Cardiac fibroblast (primary cell): Measurements from ENCODE around the gene SLC8A1.

Source experiments
- DNase-seq, 2 donors: peaks; one replicate each; pipeline versions ENCODE4 v3.0.0 to v3.0.0-alpha.2; 2010; ENCODE audit warnings: low read depth in 2 of 2
- H3K4me3 ChIP-seq, 2 donors: replicated peaks in 1 of 2; 1 replicate in 1 of 2; 2 replicates in 1 of 2; pipeline ENCODE4 v1.5.1; 2011; ENCODE audit warnings: low read depth in 2 of 2, low read length in 2 of 2, mild to moderate bottlenecking in 2 of 2, moderate library complexity in 1 of 2
- TF ChIP-seq, protein P1 (sequence below): IDR thresholded peaks from one replicate; pipeline ENCODE4 v1.5.1; 2011; ENCODE audit warnings: low read depth, mild to moderate bottlenecking, low read length, inconsistent platforms

SLC8A1 gene

DNA sequence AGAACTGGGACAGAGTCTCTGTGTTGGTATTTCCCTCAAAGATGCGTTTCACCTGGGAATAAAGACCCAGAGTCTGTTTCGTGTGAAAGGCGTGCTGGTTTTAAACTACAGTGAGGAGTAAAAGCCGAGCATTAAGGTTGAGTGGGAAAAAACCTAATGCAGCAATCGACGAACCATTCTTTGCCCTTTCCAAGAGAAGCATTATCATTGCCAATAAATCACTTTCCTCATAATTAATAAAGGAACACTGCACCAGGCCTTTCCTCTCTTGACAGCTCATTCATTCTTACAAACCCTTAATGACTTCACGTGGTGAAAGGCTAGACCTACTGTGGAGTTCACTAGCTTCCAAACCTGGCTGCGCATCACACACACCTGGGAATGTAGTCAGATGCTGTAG lies 896 bp upstream of the SLC8A1 start:
- DNase-seq: no peak
- no peak overlapping the region for H3K4me3 ChIP-seq

DNA sequence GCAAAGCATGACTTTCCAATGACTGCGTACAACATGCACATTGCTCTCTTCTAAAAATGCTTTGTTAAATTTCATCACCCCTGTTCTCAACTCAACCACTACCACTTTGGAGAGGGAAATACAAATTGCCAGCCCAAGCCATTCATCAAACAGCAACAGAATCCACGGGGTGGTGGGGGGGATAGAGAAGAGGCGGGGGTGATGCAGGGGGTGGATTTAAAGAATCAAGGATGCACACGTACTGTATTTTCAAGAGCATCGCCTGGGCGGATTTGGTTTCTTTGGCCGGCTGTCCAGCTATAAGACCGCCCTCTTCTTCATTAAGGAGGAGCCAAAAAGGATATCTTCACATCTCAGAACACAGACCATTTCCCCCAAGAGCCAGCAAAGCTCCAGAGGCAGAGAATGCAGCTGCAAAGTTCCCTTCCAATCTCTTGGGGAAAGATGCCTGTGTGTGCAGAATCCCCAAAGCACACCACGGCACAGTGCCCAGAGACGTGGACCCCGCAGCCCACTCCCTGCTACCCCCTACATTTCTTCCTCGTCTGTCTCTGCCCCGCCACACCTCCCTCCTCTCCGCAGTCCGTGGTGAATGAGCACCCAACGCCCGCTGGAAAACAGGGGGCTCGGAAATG lies 977 bp downstream of the SLC8A1 start:
- H3K4me3 ChIP-seq: peak overlapping the region; percentile 66 to 71
- TF ChIP-seq, protein P1, sequence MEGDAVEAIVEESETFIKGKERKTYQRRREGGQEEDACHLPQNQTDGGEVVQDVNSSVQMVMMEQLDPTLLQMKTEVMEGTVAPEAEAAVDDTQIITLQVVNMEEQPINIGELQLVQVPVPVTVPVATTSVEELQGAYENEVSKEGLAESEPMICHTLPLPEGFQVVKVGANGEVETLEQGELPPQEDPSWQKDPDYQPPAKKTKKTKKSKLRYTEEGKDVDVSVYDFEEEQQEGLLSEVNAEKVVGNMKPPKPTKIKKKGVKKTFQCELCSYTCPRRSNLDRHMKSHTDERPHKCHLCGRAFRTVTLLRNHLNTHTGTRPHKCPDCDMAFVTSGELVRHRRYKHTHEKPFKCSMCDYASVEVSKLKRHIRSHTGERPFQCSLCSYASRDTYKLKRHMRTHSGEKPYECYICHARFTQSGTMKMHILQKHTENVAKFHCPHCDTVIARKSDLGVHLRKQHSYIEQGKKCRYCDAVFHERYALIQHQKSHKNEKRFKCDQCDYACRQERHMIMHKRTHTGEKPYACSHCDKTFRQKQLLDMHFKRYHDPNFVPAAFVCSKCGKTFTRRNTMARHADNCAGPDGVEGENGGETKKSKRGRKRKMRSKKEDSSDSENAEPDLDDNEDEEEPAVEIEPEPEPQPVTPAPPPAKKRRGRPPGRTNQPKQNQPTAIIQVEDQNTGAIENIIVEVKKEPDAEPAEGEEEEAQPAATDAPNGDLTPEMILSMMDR: no peak
- peak; percentile 58 to 76 for DNase-seq

More for the DNA sequence above, 896 bp upstream of the SLC8A1 start:
- TF ChIP-seq, protein P1: no peak

DNA sequence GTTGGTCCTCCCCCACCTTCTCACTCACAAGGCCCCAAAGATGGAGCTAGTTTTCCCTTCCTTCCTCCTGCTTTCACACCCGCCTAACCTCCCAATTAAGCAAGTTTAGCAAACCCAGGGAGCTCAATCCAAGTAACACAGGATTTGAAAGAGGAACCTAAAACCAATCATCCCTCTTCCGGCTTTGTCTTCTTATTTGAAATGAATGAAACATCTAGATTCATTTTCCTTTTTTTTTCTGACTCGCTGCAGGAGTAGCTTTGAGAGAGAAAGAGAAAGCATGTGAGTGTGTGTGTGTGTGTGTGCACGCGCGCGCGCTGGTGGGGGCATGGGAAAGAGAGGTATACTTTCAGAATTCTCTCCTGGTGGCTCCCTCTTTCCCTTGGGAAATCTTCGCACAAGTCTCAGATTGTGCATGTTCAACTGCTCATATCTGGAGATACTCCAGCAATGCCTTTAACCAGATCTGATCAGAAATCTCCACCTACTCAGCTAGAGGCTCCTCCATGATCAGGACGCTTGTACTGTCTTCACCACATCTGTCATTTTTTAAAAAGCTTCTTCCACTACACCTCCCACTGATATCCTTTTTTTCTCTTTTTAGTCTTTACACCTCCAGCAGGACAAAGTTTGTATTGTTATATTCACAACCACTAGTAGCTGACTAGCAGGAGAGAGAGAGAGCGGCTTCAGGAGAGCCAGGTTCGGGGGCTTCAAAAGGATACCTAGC lies 1.7 kb downstream of the SLC8A1 start:
- peak overlapping the region; percentile 66 to 71 for H3K4me3 ChIP-seq
- TF ChIP-seq, protein P1: no peak
- DNase-seq: peak; percentile 55 to 62

DNA sequence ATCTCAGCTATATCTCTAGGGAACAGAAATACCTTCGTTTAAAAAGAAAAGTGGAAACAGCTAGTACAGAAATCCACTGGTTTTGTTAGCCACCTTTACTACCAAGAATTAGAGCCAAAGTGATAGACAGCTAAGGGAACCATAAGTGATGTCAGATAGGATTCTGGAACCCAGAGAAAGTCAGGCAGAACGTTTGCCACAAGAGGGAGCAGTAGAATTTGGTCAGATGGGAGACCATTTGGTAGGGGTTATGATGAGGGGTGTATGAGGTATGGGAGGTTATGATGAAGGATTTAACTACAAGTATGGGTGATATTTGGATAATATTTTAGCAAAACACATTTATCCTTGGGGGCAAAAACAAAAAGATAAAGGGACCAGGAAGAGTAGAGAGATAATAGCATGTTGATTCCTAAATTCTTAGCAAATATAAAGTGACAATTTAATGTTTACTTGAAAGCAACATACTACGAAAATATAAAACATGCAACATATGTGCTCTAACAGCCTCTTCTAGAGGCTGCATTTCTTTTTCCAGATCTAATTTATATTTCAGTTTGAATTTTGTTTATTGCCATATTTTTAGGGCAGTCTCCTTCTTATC lies 3.3 kb downstream of the SLC8A1 start:
- TF ChIP-seq, protein P1: peak; percentile 58
- DNase-seq: peak; percentile 50 to 65
- H3K4me3 ChIP-seq: no peak overlapping the region

DNA sequence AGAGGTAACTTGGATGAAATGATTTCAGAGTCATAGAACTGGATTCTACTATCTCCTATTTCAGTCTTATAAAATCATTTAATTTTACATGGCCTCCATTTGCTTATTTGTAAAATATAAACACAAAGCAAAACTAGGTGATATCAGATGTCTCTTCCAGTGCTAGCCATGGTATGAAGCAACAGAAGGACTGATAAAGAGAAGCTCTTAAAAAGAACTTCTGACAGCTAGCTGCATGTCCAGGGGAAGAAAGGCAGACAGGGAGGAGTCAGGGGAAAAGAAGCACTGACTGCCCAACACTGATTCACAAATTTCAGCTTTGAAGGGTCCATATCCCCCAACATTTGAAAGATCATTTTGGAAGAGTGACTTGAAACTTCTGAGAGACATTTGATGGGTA lies 6.4 kb downstream of the SLC8A1 start:
- TF ChIP-seq, protein P1: no peak
- no peak overlapping the region for H3K4me3 ChIP-seq
- DNase-seq: no peak

DNA sequence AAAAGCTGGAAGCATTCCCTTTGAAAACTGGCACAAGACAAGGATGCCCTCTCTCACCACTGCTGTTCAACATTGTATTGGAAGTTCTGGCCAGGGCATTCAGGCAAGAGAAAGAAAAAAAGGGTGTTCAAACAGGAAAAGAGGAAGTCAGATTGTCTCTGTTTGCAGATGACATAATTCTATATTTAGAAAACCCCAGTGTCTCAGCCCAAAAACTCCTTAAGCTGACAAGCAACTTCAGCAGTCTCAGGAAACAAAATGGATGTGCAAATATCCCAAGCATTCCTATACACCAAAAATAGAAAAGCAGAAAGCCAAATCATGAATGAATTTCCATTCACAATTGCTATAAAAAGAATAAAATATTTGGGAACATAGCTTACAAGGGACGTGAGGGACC lies 11.1 kb downstream of the SLC8A1 start:
- no peak overlapping the region for H3K4me3 ChIP-seq
- peak in 1 of 2 donors; percentile 33 for DNase-seq
- TF ChIP-seq, protein P1: no peak
